Thymus (tissue), 11 donors: ENCODE results near the gene RGS6. TPM values are rescaled to one million over a fixed set of nuclear protein-coding genes. Genes with fewer than 3 reads are reported as not detected.

Source experiments
- DNase-seq, 9 donors: peaks; one replicate each; pipeline ENCODE4 v3.0.0-alpha.2; 2013; ENCODE audit warnings: low spot score in 9 of 9, low read depth in 6 of 9, missing footprints in 1 of 9
- H3K27ac ChIP-seq, 2 donors: one replicate each; pipeline ENCODE4 v1.5.1; 2013; ENCODE audit warnings: control low read depth in 1 of 2, low read depth in 1 of 2, low read length in 1 of 2, mild to moderate bottlenecking in 1 of 2, moderate library complexity in 1 of 2
- H3K27me3 ChIP-seq, 2 donors: one replicate each; pipeline ENCODE4 v1.5.1; 2013; ENCODE audit warnings: low read length in 1 of 2; ENCODE audit not compliant: control insufficient read depth in 2 of 2, insufficient read depth in 1 of 2
- H3K36me3 ChIP-seq, 2 donors: one replicate each; pipeline ENCODE4 v1.5.1; 2013; ENCODE audit warnings: low read length in 1 of 2, mild to moderate bottlenecking in 1 of 2, moderate library complexity in 1 of 2; ENCODE audit not compliant: control insufficient read depth in 2 of 2, insufficient read depth in 2 of 2
- H3K4me1 ChIP-seq, 2 donors: one replicate each; pipeline ENCODE4 v1.5.1; 2013; ENCODE audit warnings: low read length in 2 of 2; ENCODE audit not compliant: control insufficient read depth in 2 of 2, insufficient read depth in 2 of 2
- H3K4me3 ChIP-seq, 2 donors: one replicate each; pipeline ENCODE4 v1.5.1; 2013; ENCODE audit warnings: low read length in 2 of 2, control low read depth in 1 of 2, mild to moderate bottlenecking in 1 of 2
- H3K9me3 ChIP-seq, 2 donors: one replicate each; pipeline ENCODE4 v1.5.1; 2013; ENCODE audit warnings: low read length in 1 of 2, mild to moderate bottlenecking in 1 of 2; ENCODE audit not compliant: control insufficient read depth in 2 of 2, insufficient read depth in 1 of 2
- WGBS: extraction: QIAGEN DNeasy Blood & Tissue Kit; methylation state at CpG from one replicate; pipeline ENCODE4 v1.1.7; 2013; 5-methylcytosine and 5-hydroxymethylcytosine counted together
- polyA plus RNA-seq: library from polyadenylated mRNA; stranded (reverse); fragments of 200-250 nt; gene quantifications from one replicate; pipeline ENCODE4 v1.2.3, GENCODE V29; 2013
- total RNA-seq: library from RNA; stranded (reverse); fragments of 120-200 nt; gene quantifications from one replicate; pipeline ENCODE4 v1.2.4, GENCODE V29; 2013
- donor health status: healthy.

The RGS6 gene
- total and polyA plus RNA-seq, 2 donors, result 0.28 to 0.80 TPM

DNA sequence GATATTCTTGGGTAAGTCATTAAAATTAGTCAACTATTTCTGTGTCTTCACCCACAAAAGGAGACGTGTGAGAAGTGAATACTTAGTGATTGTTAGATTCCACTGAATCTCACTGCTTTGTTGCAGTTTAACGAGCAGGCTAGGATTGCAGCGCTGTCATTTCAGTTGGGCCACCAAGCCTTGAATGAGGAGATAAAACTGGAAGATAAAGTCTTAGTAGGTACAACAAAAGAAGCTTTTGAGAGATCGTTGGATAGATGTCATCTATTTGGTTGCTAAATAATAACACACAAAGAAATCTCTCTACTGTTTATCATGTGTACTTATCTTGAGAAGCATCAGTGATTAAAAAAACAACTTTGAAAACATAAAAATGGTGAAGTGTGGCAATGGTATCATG lies 132.3 kb downstream of the RGS6 start:
- Histone ChIP-seq H3K36me3 (no peaks in the 10 kb centered on the region), H3K4me1 (no peaks in the 10 kb centered on the region), H3K9me3 (no peaks in the 10 kb centered on the region), H3K27ac (no peak overlapping the region), H3K4me3 (no peak overlapping the region), H3K27me3 (no peaks in the 10 kb centered on the region)
- DNase-seq, result no peak
- WGBS, result 64% methylated on average over 4 of the region's 4 CpGs

DNA sequence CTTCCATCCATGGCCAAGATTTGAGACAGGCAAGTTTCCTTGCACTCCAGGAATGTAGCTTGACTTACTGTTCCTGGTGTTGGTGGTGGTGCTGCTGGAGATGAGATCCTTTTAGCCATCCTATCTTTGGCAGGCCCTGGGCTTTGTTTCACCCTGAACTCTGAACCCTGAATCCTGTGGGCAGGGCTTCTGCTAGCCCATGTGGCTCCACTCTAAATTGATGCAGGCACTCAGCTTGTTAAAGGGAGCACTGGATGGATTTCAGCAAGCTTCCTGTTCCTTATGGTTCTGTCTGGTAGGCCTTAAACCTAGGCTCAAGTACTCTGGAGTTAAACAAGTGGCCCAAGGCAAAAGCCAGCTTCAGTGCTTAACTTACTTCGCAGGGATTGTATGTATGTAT lies 138.2 kb downstream of the RGS6 start:
- Histone ChIP-seq H3K9me3 (no peaks in the 10 kb centered on the region), H3K4me1 (no peaks in the 10 kb centered on the region), H3K4me3 (no peak overlapping the region), H3K36me3 (no peaks in the 10 kb centered on the region), H3K27ac (no peak overlapping the region), H3K27me3 (no peaks in the 10 kb centered on the region)
- WGBS, result 98% methylated on average over 1 of the region's 1 CpG
- no peak for DNase-seq

DNA sequence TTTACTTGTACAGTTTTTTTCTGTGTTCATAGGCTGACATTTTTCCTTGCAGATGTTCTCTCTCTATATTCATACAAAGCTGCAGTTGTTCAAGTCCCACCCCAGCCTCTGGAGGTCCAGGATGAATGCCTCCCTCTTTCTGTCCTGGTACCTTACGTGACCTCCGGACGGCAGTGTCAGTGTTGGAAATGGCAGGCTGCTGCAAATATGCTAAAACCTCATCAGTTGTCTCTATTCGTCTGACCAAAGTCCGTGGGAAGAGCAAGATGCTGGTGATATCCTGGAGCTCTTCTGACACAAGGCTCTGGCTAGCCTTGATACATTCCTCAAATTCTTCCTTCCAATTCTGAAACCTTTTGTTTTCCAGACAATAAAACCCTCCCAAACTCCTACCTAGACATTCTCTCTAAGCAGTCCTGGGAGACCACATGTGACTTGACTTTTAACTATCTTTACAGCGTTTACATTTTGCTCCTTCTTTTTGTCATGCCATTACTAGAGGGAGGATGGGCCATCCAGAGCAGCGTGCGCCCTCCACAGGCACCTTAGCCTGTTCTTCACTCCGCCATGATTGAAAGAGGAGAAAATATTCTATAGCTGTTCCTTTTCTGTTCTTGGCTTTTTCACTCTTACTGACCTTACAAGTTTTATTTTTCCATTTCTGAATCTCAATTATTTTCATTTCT lies 143.6 kb downstream of the RGS6 start:
- Histone ChIP-seq H3K4me3 (no peak overlapping the region), H3K27me3 (no peaks in the 10 kb centered on the region), H3K4me1 (no peaks in the 10 kb centered on the region), H3K27ac (no peak overlapping the region), H3K9me3 (no peaks in the 10 kb centered on the region), H3K36me3 (no peaks in the 10 kb centered on the region)
- 94% methylated on average over 9 of the region's 9 CpGs for WGBS
- no peak for DNase-seq

DNA sequence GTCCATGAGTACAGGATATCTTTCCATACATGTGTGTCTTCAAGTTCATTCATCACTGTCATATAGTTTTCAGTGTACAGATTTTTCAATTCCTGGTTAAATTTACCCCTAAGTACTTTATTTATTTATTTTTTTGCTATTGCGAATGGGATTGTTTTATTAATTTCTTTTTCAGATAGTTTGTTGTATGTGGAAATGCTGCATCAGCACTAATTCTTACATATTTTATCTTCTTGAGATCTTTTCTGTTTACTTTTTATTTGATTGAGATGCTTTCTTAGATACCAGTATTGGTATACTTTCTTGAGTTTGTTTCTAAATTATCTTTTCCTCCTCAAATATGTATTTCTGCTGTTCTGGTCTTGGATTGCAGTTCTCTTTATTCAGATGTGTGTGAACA lies 148.9 kb downstream of the RGS6 start:
- no peak overlapping the region for H3K4me3 ChIP-seq
- H3K36me3 ChIP-seq, result no peaks in the 10 kb centered on the region
- H3K27me3 ChIP-seq, result no peaks in the 10 kb centered on the region
- WGBS, result 100% methylated on average over 1 of the region's 1 CpG
- H3K4me1 ChIP-seq, result no peaks in the 10 kb centered on the region
- no peaks in the 10 kb centered on the region for H3K9me3 ChIP-seq
- no peak overlapping the region for H3K27ac ChIP-seq
- DNase-seq, result no peak

DNA sequence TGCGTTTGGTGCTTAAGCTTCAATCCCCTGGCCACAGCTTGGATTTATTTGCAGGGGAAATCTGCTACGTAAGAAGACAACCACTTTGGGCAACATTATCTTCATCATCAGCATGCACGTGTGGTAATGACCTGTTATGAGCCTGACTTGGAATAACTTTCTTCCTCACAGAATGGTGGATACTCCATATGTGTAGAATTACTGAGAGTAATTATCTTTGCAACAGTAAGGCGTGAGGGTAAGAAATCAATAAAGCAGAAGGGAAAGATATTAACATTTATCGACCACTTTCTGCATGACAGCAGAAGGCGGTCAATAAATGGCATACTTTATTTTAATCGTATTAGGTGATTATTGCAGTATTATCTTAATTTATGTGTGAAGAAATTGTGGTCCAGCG lies 152.7 kb downstream of the RGS6 start:
- no peak for DNase-seq
- H3K36me3 ChIP-seq, result no peaks in the 10 kb centered on the region
- WGBS, result 97% methylated on average over 8 of the region's 8 CpGs

DNA sequence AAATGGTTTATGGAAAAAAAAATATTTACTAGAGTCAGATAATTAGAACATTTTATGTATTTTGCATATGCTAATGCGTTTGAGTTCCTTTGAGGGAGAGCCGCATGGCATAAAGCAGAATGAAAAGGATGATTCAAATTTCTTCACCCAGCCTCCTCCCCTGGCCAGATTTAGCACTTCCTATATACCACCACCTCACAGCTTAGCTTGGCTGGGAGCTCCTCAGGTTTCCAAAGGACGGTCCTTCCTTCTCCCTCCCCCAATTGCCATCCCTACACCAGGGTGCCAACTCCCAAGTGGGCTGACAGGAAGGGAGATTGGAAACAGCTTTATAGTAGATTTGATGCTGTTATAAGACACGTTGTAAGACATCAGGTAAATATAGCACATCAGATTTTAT lies 157.4 kb downstream of the RGS6 start:
- Histone ChIP-seq H3K9me3 (no peaks in the 10 kb centered on the region), H3K36me3 (no peaks in the 10 kb centered on the region), H3K27ac (no peak overlapping the region), H3K4me1 (no peaks in the 10 kb centered on the region), H3K27me3 (no peaks in the 10 kb centered on the region), H3K4me3 (no peak overlapping the region)
- WGBS, result 88% methylated on average over 4 of the region's 4 CpGs
- no peak for DNase-seq

More for the DNA sequence above, 152.7 kb downstream of the RGS6 start:
- no peaks in the 10 kb centered on the region for H3K9me3 ChIP-seq
- H3K4me3 ChIP-seq, result no peak overlapping the region
- H3K4me1 ChIP-seq, result no peaks in the 10 kb centered on the region
- no peak overlapping the region for H3K27ac ChIP-seq
- no peaks in the 10 kb centered on the region for H3K27me3 ChIP-seq

DNA sequence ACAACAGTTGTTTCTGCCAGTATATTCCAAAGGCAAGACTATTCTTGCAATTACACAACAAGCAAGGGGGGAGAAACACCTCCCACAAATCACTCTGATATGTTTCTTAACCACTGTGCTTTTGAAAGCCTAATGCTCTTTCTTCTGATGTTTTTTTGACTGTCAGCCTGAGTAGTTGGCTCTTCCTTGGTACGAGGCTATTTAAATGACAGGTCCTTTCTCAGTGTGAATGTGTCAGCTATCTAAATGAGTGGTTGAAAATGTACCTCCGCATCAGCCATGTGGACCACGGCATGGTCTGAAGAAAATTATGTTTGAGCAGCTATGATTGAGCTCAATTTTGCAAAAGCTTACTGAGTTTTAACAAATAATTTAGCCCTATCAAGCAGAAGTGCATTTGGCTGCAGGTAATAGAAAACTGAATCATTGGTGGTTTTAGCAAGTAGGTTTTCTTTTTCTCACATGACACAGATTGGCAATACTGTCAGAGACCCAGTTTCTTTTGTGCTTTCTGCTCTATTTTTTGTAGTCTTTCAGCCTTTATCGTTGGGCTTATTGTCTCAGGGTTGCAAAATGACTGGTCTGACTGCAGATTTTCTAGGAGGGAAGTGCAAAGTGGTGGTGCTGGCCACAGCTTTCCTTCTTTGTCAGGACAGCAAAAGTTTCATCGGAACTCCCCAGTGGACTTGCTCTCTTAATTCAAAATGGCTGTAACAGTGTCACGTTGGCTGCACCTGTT lies 162.8 kb downstream of the RGS6 start:
- Histone ChIP-seq H3K27ac (no peak overlapping the region), H3K36me3 (no peaks in the 10 kb centered on the region), H3K9me3 (no peaks in the 10 kb centered on the region), H3K27me3 (no peaks in the 10 kb centered on the region), H3K4me1 (no peaks in the 10 kb centered on the region), H3K4me3 (no peak overlapping the region)
- WGBS, result 86% methylated on average over 6 of the region's 6 CpGs
- DNase-seq, result no peak

DNA sequence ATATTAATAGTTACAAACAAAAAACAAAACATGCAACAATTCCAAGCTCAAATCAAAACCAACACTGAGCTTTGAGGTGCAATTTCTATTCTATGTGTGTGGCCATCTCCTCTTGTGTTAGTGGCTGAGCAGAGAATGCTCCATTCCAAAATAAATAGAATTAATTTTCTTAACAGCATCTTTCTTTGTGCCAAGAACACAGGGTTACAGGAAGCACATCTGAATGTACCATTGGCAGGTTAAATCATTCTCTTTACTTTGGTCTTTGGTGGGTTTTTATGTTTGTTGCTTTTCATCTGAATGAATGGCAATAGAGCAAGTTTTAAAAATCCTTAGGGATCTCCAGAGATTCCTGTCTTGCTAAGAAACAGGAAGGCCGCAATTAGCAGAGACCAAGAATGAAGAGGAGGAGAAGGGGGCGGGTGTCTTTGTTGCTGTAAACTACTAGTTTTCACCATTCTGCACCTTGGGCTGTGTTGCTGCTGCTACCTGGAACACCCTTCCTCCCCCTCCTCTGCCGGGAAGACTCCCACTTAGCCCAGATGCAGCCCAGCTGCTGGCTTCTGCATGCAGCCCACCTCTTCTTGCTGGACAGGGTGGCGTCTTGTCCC lies 165.0 kb downstream of the RGS6 start:
- WGBS, result 94% methylated on average over 4 of the region's 4 CpGs
- H3K4me1 ChIP-seq, result no peaks in the 10 kb centered on the region

DNA sequence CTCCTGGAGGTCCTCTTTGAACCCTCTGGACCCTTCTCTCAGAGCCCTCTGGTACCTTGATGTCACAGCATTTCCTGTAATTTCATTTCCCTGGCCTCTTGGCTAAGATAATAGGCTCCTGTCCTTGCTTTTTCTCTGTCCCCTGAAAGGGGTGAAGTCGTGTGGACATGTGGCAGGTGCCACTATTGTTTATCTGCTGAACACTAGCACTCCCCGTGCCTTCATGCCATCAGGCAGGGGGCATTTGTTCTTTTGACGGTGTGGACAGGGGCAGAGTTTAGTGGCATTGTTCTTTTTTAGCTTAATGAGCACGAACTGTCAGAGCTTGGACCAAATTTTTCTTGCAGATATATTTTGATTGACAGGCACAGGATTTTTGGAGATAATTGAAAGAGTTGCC lies 166.0 kb downstream of the RGS6 start:
- Histone ChIP-seq H3K36me3 (no peaks in the 10 kb centered on the region), H3K4me3 (no peak overlapping the region), H3K9me3 (no peaks in the 10 kb centered on the region), H3K27ac (no peak overlapping the region), H3K4me1 (no peaks in the 10 kb centered on the region), H3K27me3 (no peaks in the 10 kb centered on the region)
- DNase-seq, result no peak
- WGBS, result 91% methylated on average over 4 of the region's 4 CpGs

More for the DNA sequence above, 165.0 kb downstream of the RGS6 start:
- H3K36me3 ChIP-seq, result no peaks in the 10 kb centered on the region
- no peak for DNase-seq
- no peaks in the 10 kb centered on the region for H3K9me3 ChIP-seq
- no peak overlapping the region for H3K27ac ChIP-seq
- no peak overlapping the region for H3K4me3 ChIP-seq
- H3K27me3 ChIP-seq, result no peaks in the 10 kb centered on the region
